SK-N-SH (cell line): Measurements from ENCODE around the gene RAI1. TPM values are rescaled to one million over a fixed set of nuclear protein-coding genes. Genes with fewer than 3 reads are reported as not detected.
A peak's percentile ranks its signal among the peaks of the same experiment; 100 is the strongest.
"Not testable (repeated sequence)": the region's sequence is repeated elsewhere in the genome, so short reads cannot be mapped to it uniquely, and the experiment has no call there.

Experiments
- CTCF ChIA-PET: fragments of 300-600, 350-600 bp; formaldehyde crosslinking; extraction: SDS; loops from one replicate; lab custom pipeline; 2021; lab: Yijun Ruan, JAX
- POLR2A ChIA-PET: fragments of 350-600 bp; sonication (Branson Sonifier 250); formaldehyde crosslinking; extraction: SDS; loops from one replicate; lab custom pipeline; 2020; ENCODE audit warnings: antibody characterized with exemption, inconsistent platforms; lab: Yijun Ruan, JAX
- DNase-seq: peaks from one replicate; pipeline ENCODE4 v3.0.0; 2012
- H2AFZ ChIP-seq: fragments of 200-600 bp; sonication (generic); 2 replicates; pipeline ENCODE4 v1.8.1; 2016; ENCODE audit warnings: antibody characterized with exemption, mild to moderate bottlenecking, low read depth
- H3F3A ChIP-seq: fragments of 200-600 bp; sonication (generic); replicated peaks from 2 replicates; pipeline ENCODE3; 2016; ENCODE audit warnings: antibody characterized with exemption, mild to moderate bottlenecking; ENCODE audit not compliant: insufficient read depth
- H3K27ac ChIP-seq, 2 experiments: fragments of 200-500 bp in 1 of 2; fragments of 200-600 bp in 1 of 2; sonication (Bioruptor generic) in 1 of 2; sonication (generic), shearing (Covaris generic) in 1 of 2; 2 replicates each; pipeline versions ENCODE4 v1.5.1 to v1.6.1; 2014 to 2016; ENCODE audit warnings: low read depth in 2 of 2, inconsistent platforms in 1 of 2, low read length in 1 of 2, mild to moderate bottlenecking in 1 of 2, mixed read lengths in 1 of 2
- H3K27me3 ChIP-seq: fragments of 200-600 bp; sonication (generic), shearing (Covaris generic); 2 replicates; pipeline ENCODE4 v1.6.1; 2016; ENCODE audit warnings: mixed run types; ENCODE audit not compliant: insufficient read depth
- H3K36me3 ChIP-seq, 2 experiments: fragments of 200-500 bp in 1 of 2; fragments of 200-600 bp in 1 of 2; sonication (Bioruptor generic) in 1 of 2; sonication (generic) in 1 of 2; replicated peaks in 1 of 2; 2 replicates each; pipeline versions ENCODE3 to v1.5.1; 2014 to 2016; ENCODE audit warnings: low read length in 1 of 2, mild to moderate bottlenecking in 1 of 2; ENCODE audit not compliant: insufficient read depth in 2 of 2, control insufficient read depth in 1 of 2
- H3K4me1 ChIP-seq, 2 experiments: fragments of 200-500 bp in 1 of 2; fragments of 200-600 bp in 1 of 2; sonication (Bioruptor generic) in 1 of 2; sonication (generic), shearing (Covaris generic) in 1 of 2; 2 replicates each; pipeline versions ENCODE4 v1.5.1 to v1.6.1; 2014 to 2016; ENCODE audit warnings: low read depth in 1 of 2, low read length in 1 of 2, mixed run types in 1 of 2; ENCODE audit not compliant: insufficient read depth in 2 of 2, control insufficient read depth in 1 of 2
- H3K4me2 ChIP-seq: fragments of 200-600 bp; sonication (generic), shearing (Covaris generic); 2 replicates; pipeline ENCODE4 v1.6.1; 2017; ENCODE audit warnings: mixed run types
- H3K4me3 ChIP-seq, 2 experiments: fragments of 200-500 bp in 1 of 2; fragments of 200-600 bp in 1 of 2; sonication (Bioruptor generic) in 1 of 2; sonication (generic), shearing (Covaris generic) in 1 of 2; 2 replicates each; pipeline versions ENCODE4 v1.5.1 to v1.8.1; 2014 to 2016; ENCODE audit warnings: low read depth in 2 of 2, inconsistent platforms in 1 of 2, low read length in 1 of 2, mild to moderate bottlenecking in 1 of 2, mixed read lengths in 1 of 2, moderate library complexity in 1 of 2
- H3K79me2 ChIP-seq: fragments of 200-600 bp; sonication (generic); 2 replicates; pipeline ENCODE4 v1.8.1; 2017; ENCODE audit warnings: mild to moderate bottlenecking; ENCODE audit not compliant: insufficient read depth
- H3K9ac ChIP-seq: fragments of 200-600 bp; sonication (generic); 2 replicates; pipeline ENCODE4 v1.6.1; 2017; ENCODE audit warnings: mixed run types
- H3K9me2 ChIP-seq: fragments of 200-600 bp; sonication (generic); 2 replicates; pipeline ENCODE4 v1.6.1; 2017; ENCODE audit warnings: mixed run types
- H3K9me3 ChIP-seq: fragments of 200-600 bp; sonication (generic); 2 replicates; pipeline ENCODE4 v1.6.1; 2017; ENCODE audit warnings: mixed run types, mild to moderate bottlenecking, moderate library complexity
- H4K20me1 ChIP-seq: fragments of 200-600 bp; sonication (generic); 2 replicates; pipeline ENCODE4 v1.6.1; 2017; ENCODE audit warnings: mild to moderate bottlenecking, mixed run types; ENCODE audit not compliant: insufficient read depth
- CTCF ChIP-seq: fragments of 200-600 bp; sonication (generic); IDR thresholded peaks from 2 replicates; pipeline ENCODE4 v1.6.1; 2017; ENCODE audit warnings: antibody characterized with exemption, mild to moderate bottlenecking, moderate library complexity
- EP300 ChIP-seq, 2 experiments: IDR thresholded peaks; 2 replicates each; pipeline versions ENCODE4 v1.4.0 to v1.6.1; 2012; ENCODE audit warnings: borderline replicate concordance in 1 of 2, low read depth in 1 of 2, low read length in 1 of 2
- EZH2phosphoT487 ChIP-seq: fragments of 200-600 bp; sonication (generic); IDR thresholded peaks from 2 replicates; pipeline ENCODE4 v1.6.1; 2017; ENCODE audit warnings: low read depth, mixed run types, mild to moderate bottlenecking, antibody characterized with exemption, moderate library complexity, borderline replicate concordance
- FOXM1 ChIP-seq: IDR thresholded peaks from 2 replicates; pipeline ENCODE4 v1.4.0; 2012; ENCODE audit warnings: low read depth, mild to moderate bottlenecking
- GATA2 ChIP-seq: sonication (generic); formaldehyde crosslinking; IDR thresholded peaks from 2 replicates; pipeline ENCODE4 v1.5.0; 2020; ENCODE audit warnings: mild to moderate bottlenecking, missing genetic modification reagents
- MEF2A ChIP-seq: IDR thresholded peaks from 2 replicates; pipeline ENCODE4 v1.4.0; 2012; ENCODE audit warnings: low read depth, borderline replicate concordance
- MXI1 ChIP-seq: IDR thresholded peaks from 2 replicates; pipeline ENCODE4 v1.6.1; 2012; ENCODE audit warnings: mild to moderate bottlenecking, low read depth, low read length, improper control_type of control experiment
- NFIC ChIP-seq: IDR thresholded peaks from 2 replicates; pipeline ENCODE4 v1.4.0; 2012; ENCODE audit warnings: borderline replicate concordance
- NRF1 ChIP-seq: IDR thresholded peaks from 2 replicates; pipeline ENCODE4 v1.6.1; 2012; ENCODE audit warnings: low read depth, mild to moderate bottlenecking, low read length
- PBX3 ChIP-seq: IDR thresholded peaks from 2 replicates; pipeline ENCODE4; 2012
- RAD21 ChIP-seq: IDR thresholded peaks from 2 replicates; pipeline ENCODE4 v1.6.1; 2012; ENCODE audit warnings: mild to moderate bottlenecking, low read length
- RCOR1 ChIP-seq: fragments of 150-350 bp; IDR thresholded peaks from 2 replicates; pipeline ENCODE4 v1.6.1; 2017; ENCODE audit warnings: antibody characterized with exemption, low read length
- RFX5 ChIP-seq: IDR thresholded peaks from 2 replicates; pipeline ENCODE4 v1.6.1; 2012; ENCODE audit warnings: mild to moderate bottlenecking, improper control_type of control experiment, low read length
- RXRA ChIP-seq: IDR thresholded peaks from 2 replicates; pipeline ENCODE4 v1.4.0; 2012; ENCODE audit warnings: low read depth, mild to moderate bottlenecking, borderline replicate concordance
- SIN3A ChIP-seq: IDR thresholded peaks from 2 replicates; pipeline ENCODE4 v1.6.1; 2012; ENCODE audit warnings: low read depth, mild to moderate bottlenecking, low read length, moderate library complexity, borderline replicate concordance
- TCF12 ChIP-seq: IDR thresholded peaks from 2 replicates; pipeline ENCODE4 v1.4.0; 2012
- USF2 ChIP-seq: fragments of 150-350 bp; IDR thresholded peaks from 2 replicates; pipeline ENCODE4 v1.6.1; 2017; ENCODE audit warnings: antibody characterized with exemption, low read length, low read depth, borderline replicate concordance
- YY1 ChIP-seq: IDR thresholded peaks from 2 replicates; pipeline ENCODE4 v1.4.0; 2012; ENCODE audit warnings: low read depth, mild to moderate bottlenecking
- ZBTB33 ChIP-seq: IDR thresholded peaks from 2 replicates; pipeline ENCODE4 v1.4.0; 2012; ENCODE audit warnings: low read depth, borderline replicate concordance
- WGBS: methylation state at CpG from one replicate; pipeline ENCODE4 v1.1.6; 2017; ENCODE audit warnings: low lambda C conversion rate; 5-methylcytosine and 5-hydroxymethylcytosine counted together
- polyA plus RNA-seq, 3 experiments: library from polyadenylated mRNA; depleted of rRNA; stranded (reverse); fragments of >200 nt; gene quantifications; 2 replicates each; pipeline ENCODE4 v1.2.3, GENCODE V29; 2012

RAI1 gene
- polyA plus RNA-seq, 1 of the 3 experiments (the other 2 are of a cell fraction): 4.7 TPM

- Histone ChIP-seq H3K27ac (peak overlapping the region in 1 of 2 experiments; percentile 77; a peak in 2 of 4 replicates), H3K9me3 (no peaks in the 10 kb centered on the region), H3K4me2 (no peak overlapping the region), H3F3A (peaks cover 6% of the 10 kb centered on the region), H3K27me3 (no peaks in the 10 kb centered on the region), H3K79me2 (no peaks in the 10 kb centered on the region), H4K20me1 (no peaks in the 10 kb centered on the region), H3K4me3 (no peak overlapping the region), H3K9ac (no peak overlapping the region), H2AFZ (no peak overlapping the region), H3K36me3 (peaks cover 9 to 51% of the 10 kb centered on the region in 2 experiments), H3K9me2 (no peaks in the 10 kb centered on the region), H3K4me1 (peaks cover 0 to 39% of the 10 kb centered on the region in 2 experiments; a peak in 3 of 4 replicates)
- 100% methylated on average over 2 of the region's 5 CpGs for WGBS
- ChIA-PET CTCF (interaction anchor here (0.9 to 4.1 kb wide), 8 partner anchors 15 to 129 kb away, joined by 3 to 16 read pairs (median 4); partner anchors contain the start of gene RAI1), POLR2A (interaction anchor here (0.8 to 1.8 kb wide), 4 partner anchors 15 to 125 kb away, joined by 3 to 6 read pairs (median 4); partner anchors contain the start of gene SREBF1)
- DNase-seq: no peak
- no peak for TF ChIP-seq NRF1
- TF ChIP-seq USF2: no peak
- TF ChIP-seq MXI1: no peak
- no peak for TF ChIP-seq TCF12
- TF ChIP-seq FOXM1: no peak
- TF ChIP-seq ZBTB33: no peak
- no peak for TF ChIP-seq MEF2A
- no peak for TF ChIP-seq PBX3
- no peak for TF ChIP-seq NFIC
- no peak for TF ChIP-seq EP300 (IDR thresholded peaks at IDR 0.05; ENCODE audit: borderline replicate concordance in 1 of 2, low read depth in 1 of 2, low read length in 1 of 2)
- no peak for TF ChIP-seq RAD21
- no peak for TF ChIP-seq SIN3A
- no peak for TF ChIP-seq YY1
- no peak for TF ChIP-seq GATA2
- TF ChIP-seq EZH2phosphoT487: no peak
- TF ChIP-seq RFX5: no peak
- TF ChIP-seq RCOR1: no peak
- no peak for TF ChIP-seq RXRA
- no peak for TF ChIP-seq CTCF
Measured at GRCh38 chr17:17807440-17807839, 126.2 kb downstream of the RAI1 start.

- H4K20me1 ChIP-seq, H3F3A ChIP-seq, H3K9me2 ChIP-seq, H3K79me2 ChIP-seq, H3K9me3 ChIP-seq, DNase-seq, H3K4me3 ChIP-seq, H3K9ac ChIP-seq, H3K27me3 ChIP-seq, H3K4me2 ChIP-seq, H2AFZ ChIP-seq: not testable (repeated sequence)
- WGBS: 96% methylated on average over 5 of the region's 5 CpGs
- H3K27ac ChIP-seq: peak overlapping the region in 1 of 2 experiments; percentile 77; a peak in 1 of 4 replicates
- peaks cover 0 to 41% of the 10 kb centered on the region in 2 experiments; a peak in 3 of 4 replicates for H3K4me1 ChIP-seq
- ChIA-PET POLR2A (interaction anchor here (0.8 to 1.0 kb wide), 3 partner anchors 16 to 126 kb away, joined by 3 to 4 read pairs (median 3); no protein-coding TSS in a partner anchor), CTCF (interaction anchor here (0.9 to 4.1 kb wide), 8 partner anchors 16 to 130 kb away, joined by 3 to 16 read pairs (median 4); partner anchors contain the start of gene RAI1)
- H3K36me3 ChIP-seq: peaks cover 12 to 58% of the 10 kb centered on the region in 2 experiments
Measured at GRCh38 chr17:17808200-17808599, 126.9 kb downstream of the RAI1 start.
